ENCODE data around the gene RTL3.

Gene RTL3

GRCh38 chrX:78618987-78619386, 40.1 kb downstream of the RTL3 start:
- Histone ChIP-seq H3K36me3 (no peaks in the 10 kb centered on the region), H3K9me3 (no peaks in the 10 kb centered on the region), H3K4me3 (ENCODE audit: low read depth in 1 of 2, low read length in 1 of 2) (no peak overlapping the region), H3K4me1 (ENCODE audit: control insufficient read depth in 1 of 2, insufficient read depth in 1 of 2, low read depth in 1 of 2, low read length in 1 of 2) (no peaks in the 10 kb centered on the region), H3K27ac (no peak overlapping the region), H3K27me3 (no peaks in the 10 kb centered on the region)
- no peak for TF ChIP-seq CTCF (IDR thresholded peaks at IDR 0.05)

- no peaks in the 10 kb centered on the region for H3K36me3 ChIP-seq
- no peaks in the 10 kb centered on the region for H3K9me3 ChIP-seq
- no peak overlapping the region for H3K4me3 ChIP-seq (ENCODE audit: low read depth in 1 of 2, low read length in 1 of 2)
- no peaks in the 10 kb centered on the region for H3K27me3 ChIP-seq
- no peak overlapping the region for H3K27ac ChIP-seq
- no peaks in the 10 kb centered on the region for H3K4me1 ChIP-seq (ENCODE audit: control insufficient read depth in 1 of 2, insufficient read depth in 1 of 2, low read depth in 1 of 2, low read length in 1 of 2)
- TF ChIP-seq CTCF (IDR thresholded peaks at IDR 0.05) = no peak
These were observed 44.9 kb downstream of the RTL3 start for GRCh38 chrX:78614264-78614663.
